ENCODE results near the gene LRRC37B.
"Not testable (repeated sequence)": the region's sequence is repeated elsewhere in the genome, so short reads cannot be mapped to it uniquely, and the experiment has no call there.

- not testable (repeated sequence) for TF ChIP-seq POLR2A (IDR thresholded peaks at IDR 0.05)
- TF ChIP-seq, protein P1, sequence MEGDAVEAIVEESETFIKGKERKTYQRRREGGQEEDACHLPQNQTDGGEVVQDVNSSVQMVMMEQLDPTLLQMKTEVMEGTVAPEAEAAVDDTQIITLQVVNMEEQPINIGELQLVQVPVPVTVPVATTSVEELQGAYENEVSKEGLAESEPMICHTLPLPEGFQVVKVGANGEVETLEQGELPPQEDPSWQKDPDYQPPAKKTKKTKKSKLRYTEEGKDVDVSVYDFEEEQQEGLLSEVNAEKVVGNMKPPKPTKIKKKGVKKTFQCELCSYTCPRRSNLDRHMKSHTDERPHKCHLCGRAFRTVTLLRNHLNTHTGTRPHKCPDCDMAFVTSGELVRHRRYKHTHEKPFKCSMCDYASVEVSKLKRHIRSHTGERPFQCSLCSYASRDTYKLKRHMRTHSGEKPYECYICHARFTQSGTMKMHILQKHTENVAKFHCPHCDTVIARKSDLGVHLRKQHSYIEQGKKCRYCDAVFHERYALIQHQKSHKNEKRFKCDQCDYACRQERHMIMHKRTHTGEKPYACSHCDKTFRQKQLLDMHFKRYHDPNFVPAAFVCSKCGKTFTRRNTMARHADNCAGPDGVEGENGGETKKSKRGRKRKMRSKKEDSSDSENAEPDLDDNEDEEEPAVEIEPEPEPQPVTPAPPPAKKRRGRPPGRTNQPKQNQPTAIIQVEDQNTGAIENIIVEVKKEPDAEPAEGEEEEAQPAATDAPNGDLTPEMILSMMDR (IDR thresholded peaks at IDR 0.05), result not testable (repeated sequence)
These were observed 76.4 kb downstream of the LRRC37B start for GRCh38 chr17:32083550-32083979.
